Neural progenitor cell (in vitro differentiated cells): Measurements from ENCODE around the gene MYO18B. TPM values are rescaled to one million over a fixed set of nuclear protein-coding genes. Genes with fewer than 3 reads are reported as not detected.

Experiments
- DNase-seq: peaks from one replicate; pipeline ENCODE4 v3.0.0-alpha.2; 2016; ENCODE audit warnings: low spot score
- H2AFZ ChIP-seq: fragments of 200-600 bp; sonication (generic); replicated peaks from 2 replicates; pipeline ENCODE4 v1.6.1; 2016; ENCODE audit warnings: antibody characterized with exemption
- H3F3A ChIP-seq: fragments of 200-600 bp; sonication (generic); 2 replicates; pipeline ENCODE4 v1.6.1; 2016; ENCODE audit warnings: antibody characterized with exemption, low read depth
- H3K27ac ChIP-seq: fragments of 200-600 bp; sonication (generic); 2 replicates; pipeline ENCODE4 v1.5.1; 2016; ENCODE audit warnings: mild to moderate bottlenecking
- H3K27me3 ChIP-seq: fragments of 200-600 bp; sonication (generic); 2 replicates; pipeline ENCODE4 v1.6.1; 2016; ENCODE audit warnings: mild to moderate bottlenecking, moderate library complexity
- H3K36me3 ChIP-seq: fragments of 200-600 bp; sonication (generic); 2 replicates; pipeline ENCODE4 v1.5.1; 2016
- H3K4me1 ChIP-seq: fragments of 200-600 bp; sonication (generic); 2 replicates; pipeline ENCODE4 v1.6.1; 2016; ENCODE audit warnings: mixed run types
- H3K4me2 ChIP-seq: fragments of 200-600 bp; sonication (generic); 2 replicates; pipeline ENCODE4 v1.6.1; 2016
- H3K4me3 ChIP-seq: fragments of 200-600 bp; sonication (generic); 2 replicates; pipeline ENCODE4 v1.5.1; 2016
- H3K79me2 ChIP-seq: fragments of 200-600 bp; sonication (generic); 2 replicates; pipeline ENCODE4 v1.6.1; 2016; ENCODE audit warnings: low read depth
- H3K9ac ChIP-seq: fragments of 200-600 bp; sonication (generic); 2 replicates; pipeline ENCODE4 v1.6.1; 2016
- H3K9me3 ChIP-seq: fragments of 200-600 bp; sonication (generic); 2 replicates; pipeline ENCODE4 v1.5.1; 2016; ENCODE audit warnings: low read depth
- H4K20me1 ChIP-seq: fragments of 200-600 bp; sonication (generic); 2 replicates; pipeline ENCODE4 v1.6.1; 2016; ENCODE audit warnings: low read depth
- H3K27ac Mint-ChIP-seq: 3 replicates; pipeline ENCODE4 v1.8.0; 2021; ENCODE audit warnings: mixed read lengths
- H3K27me3 Mint-ChIP-seq: 2 replicates; pipeline ENCODE4 v1.8.0; 2022; ENCODE audit warnings: low read depth, mild to moderate bottlenecking, inconsistent platforms, moderate library complexity, mixed read lengths; ENCODE audit not compliant: insufficient read depth
- H3K36me3 Mint-ChIP-seq: 3 replicates; pipeline ENCODE4 v1.8.0; 2021; ENCODE audit warnings: mixed read lengths
- H3K4me1 Mint-ChIP-seq: 3 replicates; pipeline ENCODE4 v1.8.0; 2021; ENCODE audit warnings: mixed read lengths
- H3K4me3 Mint-ChIP-seq: 3 replicates; pipeline ENCODE4 v1.8.0; 2021; ENCODE audit warnings: mild to moderate bottlenecking, moderate library complexity, mixed read lengths
- H3K9me3 Mint-ChIP-seq: 3 replicates; pipeline ENCODE4 v1.8.0; 2020; ENCODE audit warnings: mixed read lengths
- EZH2 ChIP-seq: fragments of 200-600 bp; sonication (generic); IDR thresholded peaks from 2 replicates; pipeline ENCODE4 v1.6.1; 2017; ENCODE audit warnings: antibody characterized with exemption, mild to moderate bottlenecking, moderate library complexity
- EZH2phosphoT487 ChIP-seq: fragments of 200-600 bp; sonication (generic); IDR thresholded peaks from 2 replicates; pipeline ENCODE4 v1.6.1; 2017; ENCODE audit warnings: antibody characterized with exemption
- total RNA-seq: library from RNA; depleted of rRNA; stranded (reverse); fragments of >200 nt; gene quantifications from 2 replicates; pipeline ENCODE4 v1.2.3, GENCODE V29; 2015; ENCODE audit warnings: low replicate concordance
- TF ChIP-seq, protein P1 (sequence below): fragments of 200-600 bp; sonication (generic); IDR thresholded peaks from 2 replicates; pipeline ENCODE4 v1.5.1; 2017; ENCODE audit warnings: antibody characterized with exemption, mild to moderate bottlenecking

The MYO18B gene
- total RNA-seq, 1 donor from 2014 or later, result not detected

DNA sequence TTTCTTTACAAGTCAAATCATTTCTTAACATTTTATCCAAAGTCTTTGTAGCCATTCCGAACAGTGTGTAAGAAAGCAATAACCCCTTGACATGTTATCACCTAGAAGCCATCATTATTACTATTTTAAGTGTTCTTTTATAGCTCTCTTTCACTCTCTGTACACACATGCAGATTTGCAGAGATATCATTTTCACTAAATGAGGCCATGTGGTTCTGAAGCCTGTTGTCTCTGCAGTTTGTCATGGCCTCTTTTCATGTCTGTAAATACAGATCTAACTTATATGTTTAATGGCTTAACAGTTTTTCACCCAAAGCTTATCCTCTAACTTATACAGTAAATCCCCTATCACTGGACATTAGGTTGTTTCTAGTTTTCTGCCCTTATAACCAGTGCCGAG, 166.8 kb downstream of the MYO18B start:
- Histone ChIP-seq H3K36me3 (no peaks in the 10 kb centered on the region), H3K4me2 (no peak overlapping the region), H3K4me1 (no peaks in the 10 kb centered on the region), H3K27ac (no peak overlapping the region), H3F3A (no peaks in the 10 kb centered on the region), H2AFZ (no peak overlapping the region), H4K20me1 (no peaks in the 10 kb centered on the region), H3K9me3 (no peaks in the 10 kb centered on the region), H3K79me2 (no peaks in the 10 kb centered on the region), H3K4me3 (no peak overlapping the region), H3K27me3 (no peaks in the 10 kb centered on the region), H3K9ac (no peak overlapping the region)
- H3K4me3 Mint-ChIP-seq, result no peak overlapping the region
- no peak overlapping the region for H3K27ac Mint-ChIP-seq
- TF ChIP-seq, protein P1, sequence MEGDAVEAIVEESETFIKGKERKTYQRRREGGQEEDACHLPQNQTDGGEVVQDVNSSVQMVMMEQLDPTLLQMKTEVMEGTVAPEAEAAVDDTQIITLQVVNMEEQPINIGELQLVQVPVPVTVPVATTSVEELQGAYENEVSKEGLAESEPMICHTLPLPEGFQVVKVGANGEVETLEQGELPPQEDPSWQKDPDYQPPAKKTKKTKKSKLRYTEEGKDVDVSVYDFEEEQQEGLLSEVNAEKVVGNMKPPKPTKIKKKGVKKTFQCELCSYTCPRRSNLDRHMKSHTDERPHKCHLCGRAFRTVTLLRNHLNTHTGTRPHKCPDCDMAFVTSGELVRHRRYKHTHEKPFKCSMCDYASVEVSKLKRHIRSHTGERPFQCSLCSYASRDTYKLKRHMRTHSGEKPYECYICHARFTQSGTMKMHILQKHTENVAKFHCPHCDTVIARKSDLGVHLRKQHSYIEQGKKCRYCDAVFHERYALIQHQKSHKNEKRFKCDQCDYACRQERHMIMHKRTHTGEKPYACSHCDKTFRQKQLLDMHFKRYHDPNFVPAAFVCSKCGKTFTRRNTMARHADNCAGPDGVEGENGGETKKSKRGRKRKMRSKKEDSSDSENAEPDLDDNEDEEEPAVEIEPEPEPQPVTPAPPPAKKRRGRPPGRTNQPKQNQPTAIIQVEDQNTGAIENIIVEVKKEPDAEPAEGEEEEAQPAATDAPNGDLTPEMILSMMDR, result no peak
- TF ChIP-seq EZH2, result no peak
- no peak for TF ChIP-seq EZH2phosphoT487
- peaks cover 15% of the 10 kb centered on the region for H3K4me1 Mint-ChIP-seq
- peaks cover 12% of the 10 kb centered on the region for H3K9me3 Mint-ChIP-seq
- H3K27me3 Mint-ChIP-seq, result peaks cover 11% of the 10 kb centered on the region
- no peak for DNase-seq
- H3K36me3 Mint-ChIP-seq, result no peaks in the 10 kb centered on the region

DNA sequence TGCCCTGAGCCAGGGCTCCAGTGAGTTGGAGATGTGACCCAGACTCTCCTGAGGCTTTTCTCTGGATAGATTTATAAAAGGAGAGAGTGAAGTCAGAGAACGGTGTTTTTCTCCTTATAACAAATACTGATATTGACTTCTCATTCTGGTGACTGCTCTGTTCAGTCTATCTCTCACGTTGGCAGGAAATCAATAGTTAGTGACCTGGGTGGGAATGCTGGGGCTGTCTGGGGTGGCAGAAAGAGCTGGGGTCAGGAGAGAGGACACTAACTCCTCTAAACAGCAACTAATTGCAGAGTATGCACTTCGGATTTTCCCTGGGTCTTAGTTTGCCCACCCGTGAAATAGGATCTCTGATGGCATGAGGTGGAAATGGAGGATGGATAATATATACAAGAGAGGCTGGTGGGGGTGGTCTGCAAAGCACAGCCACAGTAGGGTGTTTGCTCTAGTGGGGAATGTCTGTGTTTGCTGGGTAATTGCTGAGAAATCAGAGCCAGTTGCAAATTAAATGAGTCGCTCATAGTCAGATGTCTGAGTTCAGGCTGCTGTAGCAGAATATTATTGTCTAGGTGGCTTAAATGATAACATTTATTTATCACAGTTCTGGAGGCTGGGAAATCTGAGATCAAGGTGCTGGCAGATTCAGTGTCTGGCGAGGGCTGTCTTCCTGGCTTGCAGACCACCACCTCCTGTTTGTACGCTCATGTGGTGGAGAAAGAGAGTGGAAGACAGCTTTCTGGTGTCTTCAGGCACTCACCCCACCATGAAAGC, 167.8 kb downstream of the MYO18B start:
- no peak overlapping the region for H3K9ac ChIP-seq
- Mint-ChIP-seq H3K36me3 (no peaks in the 10 kb centered on the region), H3K27me3 (peaks cover 11% of the 10 kb centered on the region), H3K9me3 (peaks cover 12% of the 10 kb centered on the region), H3K27ac (no peak overlapping the region), H3K4me1 (peaks cover 15% of the 10 kb centered on the region), H3K4me3 (no peak overlapping the region)
- H3K9me3 ChIP-seq, result no peaks in the 10 kb centered on the region
- H3K4me3 ChIP-seq, result no peak overlapping the region
- DNase-seq, result no peak
- TF ChIP-seq EZH2phosphoT487 (no peak), EZH2 (no peak)
- TF ChIP-seq, protein P1, result no peak
- no peaks in the 10 kb centered on the region for H3K27me3 ChIP-seq
- no peaks in the 10 kb centered on the region for H4K20me1 ChIP-seq
- H3K4me1 ChIP-seq, result no peaks in the 10 kb centered on the region
- H3K79me2 ChIP-seq, result no peaks in the 10 kb centered on the region
- H3F3A ChIP-seq, result no peaks in the 10 kb centered on the region
- no peak overlapping the region for H2AFZ ChIP-seq
- H3K36me3 ChIP-seq, result no peaks in the 10 kb centered on the region
- no peak overlapping the region for H3K27ac ChIP-seq
- H3K4me2 ChIP-seq, result no peak overlapping the region

DNA sequence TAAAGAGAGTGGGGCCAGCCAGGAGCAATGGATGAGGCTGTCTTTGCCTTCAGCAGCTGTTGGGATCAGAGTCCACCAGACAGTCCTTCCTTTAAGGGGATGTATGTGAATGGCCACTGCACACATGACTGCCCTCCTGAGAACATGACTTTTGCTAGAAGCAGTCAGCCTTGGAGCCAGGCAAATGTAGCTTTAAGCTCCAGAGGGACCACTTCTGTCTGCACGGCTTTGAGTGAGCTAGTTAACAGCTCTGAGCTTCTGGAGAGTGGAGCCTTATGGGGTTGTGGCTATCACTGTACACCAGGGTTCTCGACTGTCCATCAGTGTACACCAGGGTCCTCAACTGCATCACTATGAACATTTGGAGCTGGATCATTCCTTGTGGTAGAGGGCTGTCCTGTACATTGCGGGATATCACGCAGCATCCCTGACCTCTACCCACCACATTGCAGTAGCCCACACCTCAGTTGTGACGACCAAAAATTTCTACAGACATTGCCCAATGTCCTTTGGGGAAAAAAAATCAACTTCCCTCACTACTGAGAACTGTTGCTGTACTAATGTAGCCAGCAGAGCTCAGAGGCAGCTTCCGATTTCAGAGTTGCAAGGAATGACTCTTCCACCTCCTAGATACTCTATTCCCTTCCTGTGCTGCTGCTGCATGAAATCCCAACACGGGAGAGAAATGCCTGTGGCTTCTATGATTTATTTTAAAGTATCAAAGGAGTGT, 169.4 kb downstream of the MYO18B start:
- Histone ChIP-seq H2AFZ (no peak overlapping the region), H3K4me2 (no peak overlapping the region), H3K27ac (no peak overlapping the region), H3K4me3 (no peak overlapping the region), H3F3A (no peaks in the 10 kb centered on the region), H4K20me1 (no peaks in the 10 kb centered on the region), H3K4me1 (no peaks in the 10 kb centered on the region), H3K36me3 (no peaks in the 10 kb centered on the region), H3K79me2 (no peaks in the 10 kb centered on the region), H3K9me3 (no peaks in the 10 kb centered on the region), H3K9ac (no peak overlapping the region), H3K27me3 (no peaks in the 10 kb centered on the region)
- Mint-ChIP-seq H3K27ac (no peak overlapping the region), H3K36me3 (no peaks in the 10 kb centered on the region), H3K4me3 (no peak overlapping the region), H3K4me1 (peaks cover 15% of the 10 kb centered on the region), H3K27me3 (peaks cover 11% of the 10 kb centered on the region), H3K9me3 (peaks cover 9% of the 10 kb centered on the region)
- TF ChIP-seq EZH2 (no peak), EZH2phosphoT487 (no peak)
- TF ChIP-seq, protein P1, result no peak
- DNase-seq, result no peak
